H4 (cell line): ENCODE data around the gene KCTD12. TPM values are rescaled to one million over a fixed set of nuclear protein-coding genes. Genes with fewer than 3 reads are reported as not detected.

Experiments used
- DNase-seq: peaks from one replicate; pipeline ENCODE4 v3.0.0-alpha.2; 2015; ENCODE audit warnings: low spot score
- total RNA-seq: library from RNA; depleted of rRNA; stranded (reverse); fragments of >200 nt; shearing (Covaris generic); gene quantifications from 2 replicates; pipeline ENCODE4 v1.2.3, GENCODE V29; 2014

KCTD12 gene
- total RNA-seq, 1 experiment from 2014 or later, result 2.7 TPM

GRCh38 chr13:76887076-76887563 lies 915 bp upstream of the KCTD12 start:
- no peak for DNase-seq

DNA sequence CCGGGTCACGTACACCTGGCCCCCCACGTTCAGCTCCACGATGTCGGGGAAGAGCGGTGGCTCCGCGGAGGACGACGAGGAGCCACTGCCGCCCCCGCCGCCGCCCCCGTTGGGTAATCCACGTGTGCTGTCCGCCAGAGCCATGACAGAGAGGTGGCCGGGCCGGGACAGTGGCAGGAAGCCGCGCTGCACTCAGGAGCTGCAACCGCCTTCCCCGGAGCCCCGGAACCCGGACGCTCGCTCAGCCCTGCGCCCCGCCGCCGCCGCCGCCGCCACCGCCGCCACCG lies 257 bp downstream of the KCTD12 start:
- DNase-seq, result no peak

DNA sequence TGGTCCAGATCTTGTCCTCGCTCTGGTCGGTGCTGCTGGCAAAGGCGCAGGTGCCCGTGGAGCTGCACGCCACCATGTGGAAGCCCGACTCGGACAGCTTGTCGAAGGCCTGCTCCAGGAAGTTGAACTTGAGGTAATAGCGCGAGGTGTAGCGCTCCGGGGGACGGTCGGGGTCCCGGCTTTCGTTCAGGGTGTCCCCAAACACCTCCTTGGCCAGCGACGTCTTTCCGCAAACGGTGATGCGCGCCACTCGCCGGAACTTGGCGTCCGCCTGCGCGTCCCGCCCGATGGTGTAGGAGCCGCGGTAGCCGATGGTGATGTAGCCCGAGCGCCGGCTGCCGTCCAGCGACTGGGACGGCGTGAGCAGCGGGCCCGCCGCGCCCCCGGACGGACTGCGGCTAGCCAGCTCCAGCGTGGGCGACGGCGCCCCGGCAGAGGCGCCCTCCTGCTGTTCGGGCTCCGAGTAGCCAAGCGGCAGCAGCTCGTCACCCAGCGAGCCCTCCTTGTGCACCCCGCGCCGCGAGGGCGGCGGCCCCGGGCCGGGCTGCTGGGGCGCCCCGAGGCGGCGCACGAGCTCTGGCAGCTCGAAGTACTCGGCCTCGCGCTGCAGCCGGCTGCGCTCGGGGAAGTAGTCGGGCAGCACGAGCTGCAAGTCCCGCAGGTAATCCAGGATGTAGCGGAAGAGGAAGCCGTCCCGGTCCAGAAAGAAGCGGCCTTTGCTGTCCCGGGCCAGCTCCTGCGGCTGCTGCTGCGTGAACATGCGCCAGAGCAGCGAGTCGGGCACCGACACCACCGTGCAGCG lies 801 bp downstream of the KCTD12 start:
- DNase-seq, result peak; percentile 38

GRCh38 chr13:76884907-76885202 lies 1.4 kb downstream of the KCTD12 start:
- DNase-seq, result no peak

GRCh38 chr13:76884186-76884906 lies 1.9 kb downstream of the KCTD12 start:
- peak; percentile 6 for DNase-seq

DNA sequence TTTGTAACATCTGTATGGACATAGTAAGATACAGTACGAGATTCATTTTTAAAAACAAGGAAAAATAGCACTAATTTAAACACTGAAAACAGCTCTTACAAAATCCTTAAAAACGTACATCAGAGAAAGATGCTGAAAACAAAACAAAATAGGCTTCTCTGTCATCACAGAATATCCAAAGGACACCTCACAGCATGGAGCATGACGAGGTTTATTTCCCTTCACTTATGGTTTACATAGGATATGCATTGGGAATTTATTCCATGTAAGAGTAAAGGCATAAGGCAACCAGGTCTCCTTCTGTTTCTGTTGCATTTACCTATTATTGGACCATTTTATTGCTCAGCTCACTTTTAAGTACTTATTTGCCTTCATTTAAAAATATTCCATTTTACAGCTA lies 3.0 kb downstream of the KCTD12 start:
- no peak for DNase-seq

DNA sequence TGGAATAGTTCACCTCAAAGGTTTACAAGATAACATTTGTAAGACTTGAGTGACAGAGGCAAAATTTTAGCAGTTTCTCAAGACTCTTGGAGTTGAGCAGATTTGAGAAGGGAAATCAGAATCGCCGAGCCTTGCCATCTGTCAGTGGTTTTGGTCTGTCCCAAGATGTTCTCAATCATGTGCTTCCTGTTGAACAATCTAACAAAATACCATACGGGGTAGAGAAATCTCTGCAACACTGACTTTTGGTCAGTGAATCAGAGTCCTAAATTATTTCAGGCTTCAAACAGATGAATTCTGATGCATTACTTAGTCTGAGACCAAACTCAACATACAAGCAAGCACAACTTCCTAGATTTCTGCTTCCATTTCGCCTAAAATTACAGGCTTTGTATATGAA lies 3.8 kb downstream of the KCTD12 start:
- no peak for DNase-seq

DNA sequence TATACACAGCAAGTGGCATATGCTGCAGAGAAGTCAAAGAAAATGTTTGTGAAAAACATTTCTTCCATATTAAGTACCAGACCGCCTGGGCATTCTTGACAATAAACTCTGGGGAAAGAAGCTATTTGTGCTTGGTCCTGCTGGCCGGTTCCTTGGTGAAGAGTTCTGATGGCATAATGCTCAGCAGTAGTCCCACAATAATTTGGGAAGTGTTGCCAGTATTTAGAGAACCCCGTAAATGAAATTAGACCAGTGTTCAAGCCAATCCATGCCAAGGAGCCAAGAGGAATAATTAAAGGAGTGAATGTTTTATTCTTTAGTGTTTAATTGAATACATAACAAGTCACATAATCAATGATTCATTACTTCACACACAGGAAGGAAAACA lies 6.3 kb downstream of the KCTD12 start:
- no peak for DNase-seq

DNA sequence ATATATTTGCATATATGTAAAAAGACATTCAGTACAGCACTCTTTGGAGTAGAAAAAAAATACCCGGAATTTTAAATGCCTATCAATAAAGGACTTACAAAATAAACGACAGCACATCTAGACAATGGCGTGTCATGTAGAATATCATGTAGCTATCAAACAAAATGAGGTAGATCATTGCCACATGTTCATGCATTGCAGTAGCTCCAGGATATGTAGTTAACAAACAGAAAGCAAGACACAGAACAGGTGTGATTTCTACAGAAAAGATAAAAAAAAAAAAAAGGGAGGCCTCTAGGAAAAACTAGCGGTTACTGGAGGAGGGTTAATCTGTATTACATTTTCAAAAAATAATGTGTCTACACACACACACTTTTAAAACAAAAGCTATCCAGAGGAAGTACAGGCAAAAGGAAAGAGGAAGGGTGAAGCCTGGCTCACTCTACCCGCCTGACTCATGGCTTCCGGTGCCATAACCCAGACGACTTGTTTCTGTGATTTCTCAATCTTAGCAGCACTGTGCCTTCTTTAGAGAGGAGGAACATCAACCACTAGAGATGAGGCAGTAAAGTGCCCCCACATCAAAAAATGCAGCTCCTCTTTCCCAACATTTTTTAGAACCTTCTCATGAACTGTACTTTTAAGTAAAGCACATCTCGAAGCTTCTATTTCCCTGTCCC lies 6.9 kb downstream of the KCTD12 start:
- peak; percentile 54 for DNase-seq

DNA sequence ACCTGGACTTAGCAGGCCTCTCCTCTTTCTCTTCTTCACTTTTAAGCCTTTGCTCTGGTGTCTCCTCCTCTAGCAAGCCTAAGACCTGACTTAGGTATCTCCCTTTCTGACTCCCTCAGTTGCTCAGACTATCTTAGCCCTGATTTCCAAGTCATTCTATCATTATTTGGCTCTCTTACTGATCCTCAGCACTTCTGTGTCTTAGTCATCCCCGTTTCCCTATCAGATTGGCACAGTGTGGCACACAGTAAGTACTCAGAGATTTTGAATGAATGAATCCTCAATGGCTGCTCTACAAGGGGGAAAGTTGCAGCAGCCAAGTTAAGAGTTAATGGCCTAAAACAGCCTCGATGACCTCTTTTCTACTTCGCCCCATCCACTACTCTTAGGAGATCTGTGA lies 8.2 kb downstream of the KCTD12 start:
- DNase-seq, result no peak

DNA sequence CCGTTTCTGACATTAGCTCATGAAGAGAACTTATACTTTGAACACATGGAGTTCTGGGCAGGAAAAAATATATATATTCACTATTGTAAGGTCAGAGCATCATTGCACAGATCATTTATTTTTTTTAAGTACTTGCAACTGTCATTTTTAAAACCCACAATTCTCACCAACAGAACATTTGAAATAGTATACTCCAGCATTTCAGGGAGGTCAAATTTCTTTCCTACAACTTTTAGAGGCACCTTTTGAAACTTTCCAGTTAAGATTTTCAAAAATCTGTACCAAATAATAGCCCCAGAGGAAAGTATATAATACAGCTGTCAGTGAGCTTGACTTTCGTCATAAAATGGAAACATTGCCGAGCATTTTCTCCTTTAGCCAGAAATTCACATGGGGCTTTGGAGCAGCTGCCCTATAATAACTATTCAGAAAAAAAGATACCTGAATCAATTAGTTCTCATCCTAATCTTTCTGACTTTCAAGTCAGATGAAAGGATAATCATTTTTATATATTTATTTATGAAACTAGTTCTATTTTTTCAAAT lies 10.9 kb downstream of the KCTD12 start:
- no peak for DNase-seq

GRCh38 chr13:76874479-76874878 lies 11.7 kb downstream of the KCTD12 start:
- no peak for DNase-seq

- no peak for DNase-seq
Measured at GRCh38 chr13:76873445-76873844, 12.8 kb downstream of the KCTD12 start.

- no peak for DNase-seq
Measured at GRCh38 chr13:76872675-76873074, 13.5 kb downstream of the KCTD12 start.

- DNase-seq, result no peak
Measured at GRCh38 chr13:76871432-76871831, 14.8 kb downstream of the KCTD12 start.

- no peak for DNase-seq
Measured at GRCh38 chr13:76868371-76868770, 17.8 kb downstream of the KCTD12 start.

DNA sequence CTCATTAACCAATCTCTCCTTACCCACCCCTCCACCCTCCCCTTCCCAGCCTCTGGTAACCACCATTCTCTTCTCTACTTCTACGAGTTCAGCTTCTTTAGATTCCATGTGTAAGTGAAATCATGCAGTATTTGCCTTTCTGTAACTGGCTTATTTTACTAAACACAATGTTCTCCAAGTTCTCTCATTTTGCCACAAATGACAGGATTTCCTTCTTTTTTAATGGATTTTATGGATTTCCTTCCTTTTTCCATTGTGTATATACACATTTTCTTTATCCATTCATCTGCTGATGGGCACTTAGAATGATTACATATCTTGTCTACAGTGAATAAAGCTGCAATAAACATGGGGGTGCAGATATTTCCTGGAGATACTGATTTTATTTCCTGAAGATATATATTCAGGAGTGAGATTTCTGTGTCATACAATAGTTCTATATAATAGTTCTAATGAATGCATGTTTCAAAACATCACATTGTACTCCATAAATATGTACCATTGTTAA lies 20.2 kb downstream of the KCTD12 start:
- DNase-seq, result no peak

DNA sequence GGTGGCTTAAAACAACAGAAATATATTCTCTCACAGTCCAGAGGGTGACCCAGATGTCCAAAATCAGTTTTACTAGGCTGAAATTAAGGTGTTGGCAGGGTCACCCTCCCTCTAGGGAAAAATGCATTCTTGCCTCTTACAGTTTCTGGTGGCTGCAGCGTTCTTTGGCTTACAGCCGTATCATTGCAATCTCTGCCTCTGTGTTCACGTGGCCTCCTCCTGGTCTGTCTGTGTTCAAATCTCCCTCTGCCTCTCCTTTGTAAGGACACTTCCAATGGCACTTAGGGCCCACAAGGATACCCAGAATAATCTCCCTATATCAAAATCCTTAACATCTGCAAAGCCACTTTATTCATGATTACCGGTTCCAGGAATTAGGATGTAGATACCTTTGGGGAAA lies 21.1 kb downstream of the KCTD12 start:
- DNase-seq, result no peak

GRCh38 chr13:76864259-76864658 lies 21.9 kb downstream of the KCTD12 start:
- DNase-seq, result no peak

DNA sequence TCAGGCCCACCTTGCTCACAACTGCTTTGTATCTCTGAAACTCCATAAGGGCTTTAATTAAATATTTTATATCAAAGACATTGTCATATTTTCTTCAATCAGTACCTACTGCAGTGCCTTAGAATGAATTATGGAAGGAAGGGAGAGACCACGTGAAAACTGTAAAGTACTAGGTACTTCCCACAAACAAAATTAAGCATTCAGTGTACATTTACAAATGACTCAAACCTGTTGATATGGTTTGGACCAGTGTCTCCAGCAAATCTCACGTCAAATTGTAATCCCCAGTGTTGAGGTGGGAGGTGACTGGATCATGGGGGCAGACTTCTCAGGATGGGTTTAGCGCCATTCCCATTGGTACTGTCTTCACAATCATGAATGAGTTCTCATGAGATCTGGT lies 23.2 kb downstream of the KCTD12 start:
- DNase-seq, result no peak

GRCh38 chr13:76861859-76862258 lies 24.3 kb downstream of the KCTD12 start:
- no peak for DNase-seq

DNA sequence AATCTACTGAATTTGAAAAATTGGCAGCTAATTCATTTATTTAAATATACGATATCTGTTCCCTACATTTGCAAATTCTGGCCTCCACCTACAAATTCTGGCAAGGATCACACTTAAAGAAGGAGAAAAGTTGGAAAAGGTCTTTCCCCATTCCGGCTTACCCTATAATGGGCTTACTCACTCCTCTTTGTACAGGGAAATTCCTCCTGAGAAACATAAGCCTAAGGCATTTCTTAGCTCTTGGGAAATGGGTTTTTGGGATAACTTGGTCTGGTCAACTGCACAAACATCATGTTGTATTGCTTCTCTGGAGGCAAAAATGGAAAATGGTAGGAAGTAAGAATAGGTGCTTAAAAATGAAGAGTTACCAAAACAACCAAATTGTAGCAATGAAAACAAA lies 25.5 kb downstream of the KCTD12 start:
- DNase-seq, result no peak

DNA sequence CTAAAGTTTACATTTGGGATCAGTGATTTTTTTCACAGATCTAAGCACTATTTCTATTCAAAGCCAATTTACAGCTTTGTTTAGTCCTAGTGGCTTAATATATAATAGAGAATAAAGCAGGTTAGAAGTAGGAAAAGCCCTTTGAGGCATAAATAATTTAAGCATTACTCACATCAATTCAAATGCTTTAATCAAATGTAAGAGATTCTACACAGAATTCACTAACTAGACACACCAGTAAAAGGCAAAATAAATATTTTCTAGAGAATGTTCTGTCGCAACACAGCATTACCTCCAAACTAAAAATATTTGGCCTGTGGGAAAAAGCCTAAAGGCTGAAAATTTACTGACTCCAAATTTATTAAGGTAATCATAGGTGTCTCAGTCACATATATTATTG lies 31.3 kb downstream of the KCTD12 start:
- no peak for DNase-seq
